Sigmoid colon (tissue), 4 donors: ENCODE measurements around the gene MB.

ENCODE experiments used
- POLR2A ChIP-seq, 2 donors: fragments of 450-650 bp; IDR thresholded peaks; one replicate each; pipeline ENCODE4 v1.6.1; 2016; ENCODE audit warnings: antibody characterized with exemption in 2 of 2, mild to moderate bottlenecking in 2 of 2, moderate library complexity in 2 of 2
- POLR2AphosphoS5 ChIP-seq, 4 donors: sonication (generic); formaldehyde crosslinking; IDR thresholded peaks; one replicate each; pipeline ENCODE4 v1.6.1; 2017; ENCODE audit warnings: antibody characterized with exemption in 4 of 4
- TF ChIP-seq, protein P1 (sequence below), 4 experiments: fragments of 450-650 bp in 3 of 4; fragments of 200-600 bp in 1 of 4; IDR thresholded peaks; one replicate each; pipeline ENCODE4 v1.5.1; 2016 to 2019; ENCODE audit warnings: antibody characterized with exemption in 4 of 4, mild to moderate bottlenecking in 3 of 4, moderate library complexity in 2 of 4

DNA sequence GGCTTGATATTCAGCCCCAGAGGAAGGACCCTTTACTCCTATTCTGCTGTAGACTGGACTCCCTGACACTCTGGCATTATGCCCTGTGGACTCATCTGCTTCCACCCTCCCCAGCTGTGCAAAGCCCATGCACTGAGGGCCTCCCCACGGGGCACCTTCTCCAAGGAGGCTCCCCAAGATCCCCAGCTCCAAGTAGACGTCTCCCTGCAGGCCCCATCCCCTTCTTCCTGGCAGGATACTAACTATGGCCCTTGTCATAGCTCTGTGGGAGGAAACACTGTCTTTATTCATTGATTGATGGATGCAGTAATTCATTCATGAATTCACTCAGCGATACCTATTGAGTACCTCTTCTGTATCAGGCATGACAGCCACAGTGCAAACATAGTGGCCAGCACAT is 15.8 kb upstream of the MB start:
- TF ChIP-seq, protein P1, sequence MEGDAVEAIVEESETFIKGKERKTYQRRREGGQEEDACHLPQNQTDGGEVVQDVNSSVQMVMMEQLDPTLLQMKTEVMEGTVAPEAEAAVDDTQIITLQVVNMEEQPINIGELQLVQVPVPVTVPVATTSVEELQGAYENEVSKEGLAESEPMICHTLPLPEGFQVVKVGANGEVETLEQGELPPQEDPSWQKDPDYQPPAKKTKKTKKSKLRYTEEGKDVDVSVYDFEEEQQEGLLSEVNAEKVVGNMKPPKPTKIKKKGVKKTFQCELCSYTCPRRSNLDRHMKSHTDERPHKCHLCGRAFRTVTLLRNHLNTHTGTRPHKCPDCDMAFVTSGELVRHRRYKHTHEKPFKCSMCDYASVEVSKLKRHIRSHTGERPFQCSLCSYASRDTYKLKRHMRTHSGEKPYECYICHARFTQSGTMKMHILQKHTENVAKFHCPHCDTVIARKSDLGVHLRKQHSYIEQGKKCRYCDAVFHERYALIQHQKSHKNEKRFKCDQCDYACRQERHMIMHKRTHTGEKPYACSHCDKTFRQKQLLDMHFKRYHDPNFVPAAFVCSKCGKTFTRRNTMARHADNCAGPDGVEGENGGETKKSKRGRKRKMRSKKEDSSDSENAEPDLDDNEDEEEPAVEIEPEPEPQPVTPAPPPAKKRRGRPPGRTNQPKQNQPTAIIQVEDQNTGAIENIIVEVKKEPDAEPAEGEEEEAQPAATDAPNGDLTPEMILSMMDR (IDR thresholded peaks at IDR 0.05): no peak
- TF ChIP-seq POLR2A (IDR thresholded peaks at IDR 0.05): no peak
- no peak for TF ChIP-seq POLR2AphosphoS5 (IDR thresholded peaks at IDR 0.05)
